ENCODE data around the gene RBM14. TPM values are rescaled to one million over a fixed set of nuclear protein-coding genes. Genes with fewer than 3 reads are reported as not detected.

Gene RBM14
- total and polyA plus RNA-seq, 2 donors (not counting 3 experiments of a cell fraction or from before 2014, with no cell fraction given): 44.0 to 104 TPM

GRCh38 chr11:66651016-66651415 lies 34.6 kb downstream of the RBM14 start:
- CTCF ChIA-PET: interaction anchor here (0.6 kb wide), 1 partner anchor 9 kb away, joined by 3 read pairs; no protein-coding TSS in a partner anchor
- H3K9me1 ChIP-seq (replicated peaks; ENCODE audit: control insufficient read depth, extremely low read depth, insufficient read depth, low read length): no peaks in the 10 kb centered on the region
- H3K4me2 ChIP-seq (ENCODE audit: insufficient read depth, low read length): no peak overlapping the region
- no peak overlapping the region for H3K4me3 ChIP-seq (replicated peaks in 1 of 3; ENCODE audit: insufficient read depth in 1 of 3, low read depth in 1 of 3, low read length in 3 of 3)
- H3K9me3 ChIP-seq (replicated peaks; ENCODE audit: control insufficient read depth, insufficient read depth, low read length): no peaks in the 10 kb centered on the region
- intact Hi-C loops (cut with micrococcal nuclease): loop anchor here (2.0 kb wide), 1 partner anchor 58 kb away; the partner anchor contains the start of genes CCDC87 and CCS
- no peaks in the 10 kb centered on the region for H3K27me3 ChIP-seq (ENCODE audit: control insufficient read depth in 2 of 2, insufficient read depth in 2 of 2, low read length in 2 of 2)
- DNase-seq (ENCODE audit: low read depth, low spot score) (no peak), FAIRE-seq (no peak)
- no peak overlapping the region for H3K9ac ChIP-seq (replicated peaks; ENCODE audit: extremely low read depth, insufficient read depth, low read length)
- H3K4me1 ChIP-seq (ENCODE audit: control insufficient read depth, extremely low read depth, insufficient read depth, low read length): no peaks in the 10 kb centered on the region
- peaks cover 56% of the 10 kb centered on the region for H3K79me2 ChIP-seq (ENCODE audit: control insufficient read depth, insufficient read depth, low read length)
- H3K36me3 ChIP-seq (ENCODE audit: control insufficient read depth in 2 of 2, extremely low read depth in 1 of 2, insufficient read depth in 2 of 2, low read length in 2 of 2): peaks cover 13 to 15% of the 10 kb centered on the region in 2 experiments
- dilution Hi-C loops (cut with MboI; ENCODE audit: extremely low pct_ligation_motif_present, low sequenced_read_pairs): no loop called here
- TF ChIP-seq JUN (IDR thresholded peaks at IDR 0.05; ENCODE audit: borderline replicate concordance, insufficient read depth, insufficient read length, low read depth) (no peak), POLR2A (IDR thresholded peaks at IDR 0.05; ENCODE audit: low read depth, low read length) (peak; percentile 26)
- POLR2A ChIA-PET: no interaction called here
- H2AFZ ChIP-seq (ENCODE audit: low read depth, low read length): no peak overlapping the region
- peaks cover 9% of the 10 kb centered on the region for H4K20me1 ChIP-seq (replicated peaks; ENCODE audit: control insufficient read depth, extremely low read depth, insufficient read depth, low read length)
- no peak overlapping the region for H3K27ac ChIP-seq (ENCODE audit: insufficient read depth, low read depth, low read length)
- no TSS peak for BruUV-seq (replicated peaks)

- intact Hi-C loops (cut with micrococcal nuclease) (no loop called here), dilution Hi-C loops (cut with MboI; ENCODE audit: extremely low pct_ligation_motif_present, low sequenced_read_pairs) (no loop called here)
- DNase-seq (ENCODE audit: low read depth, low spot score) (no peak), FAIRE-seq (no peak)
- TF ChIP-seq POLR2A (IDR thresholded peaks at IDR 0.05; ENCODE audit: low read depth, low read length) (peak; percentile 26), POLR2AphosphoS5 (IDR thresholded peaks at IDR 0.05; ENCODE audit: insufficient read depth, low read depth, low read length) (no peak)
- no TSS peak for BruUV-seq (replicated peaks)
- Histone ChIP-seq H3K27me3 (ENCODE audit: control insufficient read depth in 2 of 2, insufficient read depth in 2 of 2, low read length in 2 of 2) (no peaks in the 10 kb centered on the region), H3K9me1 (replicated peaks; ENCODE audit: control insufficient read depth, extremely low read depth, insufficient read depth, low read length) (no peaks in the 10 kb centered on the region), H3K4me3 (replicated peaks in 1 of 3; ENCODE audit: insufficient read depth in 1 of 3, low read depth in 1 of 3, low read length in 3 of 3) (no peak overlapping the region), H3K36me3 (ENCODE audit: control insufficient read depth in 2 of 2, extremely low read depth in 1 of 2, insufficient read depth in 2 of 2, low read length in 2 of 2) (peaks cover 6 to 8% of the 10 kb centered on the region in 2 experiments), H3K9me3 (replicated peaks; ENCODE audit: control insufficient read depth, insufficient read depth, low read length) (no peaks in the 10 kb centered on the region), H3K4me1 (ENCODE audit: control insufficient read depth, extremely low read depth, insufficient read depth, low read length) (no peaks in the 10 kb centered on the region), H2AFZ (ENCODE audit: low read depth, low read length) (no peak overlapping the region), H3K9ac (replicated peaks; ENCODE audit: extremely low read depth, insufficient read depth, low read length) (no peak overlapping the region), H3K27ac (ENCODE audit: insufficient read depth, low read depth, low read length) (no peak overlapping the region), H4K20me1 (replicated peaks; ENCODE audit: control insufficient read depth, extremely low read depth, insufficient read depth, low read length) (peaks cover 6% of the 10 kb centered on the region), H3K4me2 (ENCODE audit: insufficient read depth, low read length) (no peak overlapping the region), H3K79me2 (ENCODE audit: control insufficient read depth, insufficient read depth, low read length) (peaks cover 42% of the 10 kb centered on the region)
- CTCF ChIA-PET: interaction anchor here (0.7 to 1.1 kb wide), 4 partner anchors 9 to 72 kb away, joined by 3 to 4 read pairs (median 3); partner anchors contain the start of gene RBM4
- POLR2A ChIA-PET: interaction anchor here (1.3 kb wide), 1 partner anchor 15 kb away, joined by 3 read pairs; no protein-coding TSS in a partner anchor
Observed at GRCh38 chr11:66652651-66653050, 36.2 kb downstream of the RBM14 start.
